HUES48 (cell line): Measurements from ENCODE around the gene TBPL1.

ENCODE experiments used
- H3K27ac ChIP-seq: one replicate; pipeline ENCODE4 v1.7.0; 2013; ENCODE audit warnings: low read depth, low read length, inconsistent platforms
- H3K27me3 ChIP-seq: 2 replicates; pipeline ENCODE4 v1.6.1; 2013; ENCODE audit warnings: mild to moderate bottlenecking, low read length; ENCODE audit not compliant: control insufficient read depth, insufficient read depth
- H3K36me3 ChIP-seq: 2 replicates; pipeline ENCODE4 v1.6.1; 2013; ENCODE audit warnings: low read length; ENCODE audit not compliant: control insufficient read depth, insufficient read depth
- H3K4me1 ChIP-seq: 2 replicates; pipeline ENCODE4 v1.6.1; 2013; ENCODE audit warnings: mild to moderate bottlenecking, low read length; ENCODE audit not compliant: control insufficient read depth, insufficient read depth
- H3K4me3 ChIP-seq: 2 replicates; pipeline ENCODE4 v1.5.1; 2013; ENCODE audit warnings: mild to moderate bottlenecking, low read depth, low read length
- H3K9ac ChIP-seq: 2 replicates; pipeline ENCODE4 v1.6.1; 2013; ENCODE audit warnings: mild to moderate bottlenecking, low read depth, low read length, moderate library complexity
- H3K9me3 ChIP-seq: 2 replicates; pipeline ENCODE4 v1.6.1; 2013; ENCODE audit warnings: low read length; ENCODE audit not compliant: control insufficient read depth, insufficient read depth

Gene TBPL1

DNA sequence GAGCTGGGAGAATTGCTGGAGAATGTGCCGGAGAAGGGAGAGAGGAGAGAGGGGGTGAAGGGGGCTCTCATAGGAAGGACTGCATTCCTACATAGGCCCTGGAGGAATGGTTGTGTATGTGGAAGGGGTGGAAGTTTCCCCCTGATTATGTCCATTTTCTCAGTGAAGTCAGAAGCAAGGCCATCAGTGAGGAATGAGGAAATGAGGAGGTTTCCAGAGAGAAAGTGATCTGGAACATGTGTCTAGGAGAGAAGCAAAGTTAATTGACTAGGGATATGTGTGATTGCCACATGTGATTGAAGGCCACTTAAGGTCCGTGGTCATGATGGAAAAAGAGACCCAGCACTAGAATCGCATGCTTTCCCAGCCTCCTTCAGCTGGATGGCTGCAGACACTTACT, 42.3 kb downstream of the TBPL1 start:
- Histone ChIP-seq H3K27ac (no peak overlapping the region), H3K27me3 (no peaks in the 10 kb centered on the region), H3K9me3 (no peaks in the 10 kb centered on the region; the same call in 1 of the 2 replicates), H3K36me3 (no peaks in the 10 kb centered on the region), H3K4me1 (peaks cover 35% of the 10 kb centered on the region), H3K9ac (no peak overlapping the region), H3K4me3 (no peak overlapping the region)

- H3K36me3 ChIP-seq, result no peaks in the 10 kb centered on the region
- no peak overlapping the region for H3K27ac ChIP-seq
- peaks cover 35% of the 10 kb centered on the region for H3K4me1 ChIP-seq
- H3K9ac ChIP-seq, result no peak overlapping the region
- no peaks in the 10 kb centered on the region; the same call in 1 of the 2 replicates for H3K9me3 ChIP-seq
- H3K27me3 ChIP-seq, result no peaks in the 10 kb centered on the region
- H3K4me3 ChIP-seq, result no peak overlapping the region
Observed at GRCh38 chr6:133995758-133996157, 42.7 kb downstream of the TBPL1 start.

- H3K4me1 ChIP-seq, result peaks cover 23% of the 10 kb centered on the region
- H3K9me3 ChIP-seq, result no peaks in the 10 kb centered on the region; the same call in 1 of the 2 replicates
- H3K9ac ChIP-seq, result no peak overlapping the region
- H3K27ac ChIP-seq, result no peak overlapping the region
- H3K4me3 ChIP-seq, result no peak overlapping the region
- no peaks in the 10 kb centered on the region for H3K36me3 ChIP-seq
- no peaks in the 10 kb centered on the region for H3K27me3 ChIP-seq
Observed at GRCh38 chr6:133997267-133997666, 44.2 kb downstream of the TBPL1 start.

GRCh38 chr6:133999305-133999704, 46.3 kb downstream of the TBPL1 start:
- peaks cover 23% of the 10 kb centered on the region for H3K4me1 ChIP-seq
- H3K9me3 ChIP-seq, result no peaks in the 10 kb centered on the region; the same call in 1 of the 2 replicates
- no peak overlapping the region for H3K27ac ChIP-seq

GRCh38 chr6:134000443-134000842, 47.4 kb downstream of the TBPL1 start:
- H3K9me3 ChIP-seq, result no peaks in the 10 kb centered on the region; the same call in 1 of the 2 replicates
- H3K4me1 ChIP-seq, result peaks cover 20% of the 10 kb centered on the region
- peak overlapping the region; percentile 14 for H3K27ac ChIP-seq
- no peaks in the 10 kb centered on the region for H3K27me3 ChIP-seq
- no peak overlapping the region for H3K9ac ChIP-seq
- H3K4me3 ChIP-seq, result no peak overlapping the region
- no peaks in the 10 kb centered on the region for H3K36me3 ChIP-seq

More at GRCh38 chr6:133999305-133999704, 46.3 kb downstream of the TBPL1 start:
- Histone ChIP-seq H3K4me3 (no peak overlapping the region), H3K9ac (no peak overlapping the region), H3K36me3 (no peaks in the 10 kb centered on the region), H3K27me3 (no peaks in the 10 kb centered on the region)

DNA sequence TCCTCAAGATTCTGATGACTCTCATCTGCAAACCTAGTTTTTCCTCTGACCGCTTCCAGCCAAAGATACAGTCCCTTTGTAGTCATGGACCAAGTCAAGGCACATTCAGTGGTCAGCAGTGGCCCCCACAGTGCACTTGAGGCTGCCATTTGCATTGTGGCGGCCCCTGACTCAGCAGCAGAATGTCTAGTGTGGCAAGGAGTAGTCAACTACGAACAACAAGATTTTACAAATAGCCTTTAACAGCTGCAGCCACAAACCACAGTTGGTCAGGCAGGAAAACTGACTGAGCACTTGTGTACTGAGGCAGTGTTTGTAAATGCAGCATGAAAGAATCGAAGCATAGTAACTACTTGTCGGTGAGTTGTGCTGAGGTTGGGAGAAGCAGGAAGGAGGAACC, 49.8 kb downstream of the TBPL1 start:
- H3K4me1 ChIP-seq, result peaks cover 6% of the 10 kb centered on the region
- H3K9ac ChIP-seq, result no peak overlapping the region
- no peak overlapping the region for H3K27ac ChIP-seq
- H3K9me3 ChIP-seq, result no peaks in the 10 kb centered on the region
- no peaks in the 10 kb centered on the region for H3K36me3 ChIP-seq
- no peak overlapping the region for H3K4me3 ChIP-seq
- H3K27me3 ChIP-seq, result no peaks in the 10 kb centered on the region

DNA sequence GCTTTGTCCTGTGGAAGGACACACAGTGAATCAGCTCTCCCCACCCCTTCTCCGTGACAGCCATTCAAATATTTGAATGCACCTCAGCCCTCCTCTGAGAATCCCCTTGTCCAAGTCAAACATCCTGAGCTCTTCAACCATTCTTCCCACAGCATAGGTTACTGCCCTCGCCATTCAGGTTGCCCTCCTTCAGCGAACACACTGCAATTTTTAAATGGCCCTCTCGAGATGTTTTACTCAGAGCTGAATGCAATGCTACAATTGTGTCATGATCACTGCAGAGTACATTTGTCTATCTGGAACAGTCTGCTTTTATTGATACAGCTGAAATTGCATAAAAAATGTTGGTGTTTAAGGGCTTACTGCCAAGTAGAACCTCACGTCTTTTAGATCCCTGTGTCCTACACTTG, 50.5 kb downstream of the TBPL1 start:
- peaks cover 6% of the 10 kb centered on the region for H3K4me1 ChIP-seq
- no peak overlapping the region for H3K27ac ChIP-seq

GRCh38 chr6:134004714-134005113, 51.7 kb downstream of the TBPL1 start:
- Histone ChIP-seq H3K36me3 (no peaks in the 10 kb centered on the region), H3K4me1 (peaks cover 6% of the 10 kb centered on the region), H3K27ac (no peak overlapping the region), H3K9me3 (no peaks in the 10 kb centered on the region), H3K27me3 (no peaks in the 10 kb centered on the region), H3K4me3 (no peak overlapping the region), H3K9ac (no peak overlapping the region)

More for the DNA sequence above, 50.5 kb downstream of the TBPL1 start:
- no peaks in the 10 kb centered on the region for H3K9me3 ChIP-seq
- H3K36me3 ChIP-seq, result no peaks in the 10 kb centered on the region
- no peaks in the 10 kb centered on the region for H3K27me3 ChIP-seq
- no peak overlapping the region for H3K4me3 ChIP-seq
- no peak overlapping the region for H3K9ac ChIP-seq

- no peaks in the 10 kb centered on the region for H3K36me3 ChIP-seq
- H3K27me3 ChIP-seq, result no peaks in the 10 kb centered on the region
- H3K4me3 ChIP-seq, result no peak overlapping the region
- H3K9ac ChIP-seq, result no peak overlapping the region
- H3K27ac ChIP-seq, result no peak overlapping the region
- no peaks in the 10 kb centered on the region for H3K9me3 ChIP-seq
- peaks cover under 1% of the 10 kb centered on the region for H3K4me1 ChIP-seq
Observed at GRCh38 chr6:134005800-134006199, 52.8 kb downstream of the TBPL1 start.

- H3K4me3 ChIP-seq, result no peak overlapping the region
Observed at GRCh38 chr6:134007077-134007476, 54.1 kb downstream of the TBPL1 start.

DNA sequence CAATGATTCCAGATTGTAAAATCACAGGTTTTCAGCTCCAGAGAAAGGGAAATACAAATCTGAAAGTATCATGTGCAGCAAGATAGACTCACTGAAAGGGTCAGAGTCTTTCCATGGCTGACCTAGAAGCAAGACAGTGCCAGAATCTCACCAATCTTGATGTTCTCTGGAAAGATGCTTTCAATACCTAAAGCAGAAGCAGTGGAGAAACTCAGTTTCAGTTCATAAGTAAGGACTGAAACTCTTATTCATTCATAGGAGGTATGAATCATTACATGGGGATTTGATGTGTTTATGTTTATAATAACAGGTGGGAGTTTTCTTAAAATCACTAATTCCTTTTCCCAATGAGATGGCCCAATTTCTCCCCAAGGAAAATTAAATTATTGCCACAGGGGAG, 56.9 kb downstream of the TBPL1 start:
- no peaks in the 10 kb centered on the region for H3K27me3 ChIP-seq
- no peak overlapping the region for H3K27ac ChIP-seq
- H3K4me1 ChIP-seq, result peaks cover under 1% of the 10 kb centered on the region; the same call in 1 of the 2 replicates
- no peaks in the 10 kb centered on the region for H3K36me3 ChIP-seq
- H3K4me3 ChIP-seq, result no peak overlapping the region
- no peaks in the 10 kb centered on the region for H3K9me3 ChIP-seq
- no peak overlapping the region for H3K9ac ChIP-seq

More at GRCh38 chr6:134007077-134007476, 54.1 kb downstream of the TBPL1 start:
- no peaks in the 10 kb centered on the region for H3K36me3 ChIP-seq
- no peaks in the 10 kb centered on the region; the same call in 1 of the 2 replicates for H3K4me1 ChIP-seq
- H3K9me3 ChIP-seq, result no peaks in the 10 kb centered on the region
- no peak overlapping the region for H3K9ac ChIP-seq
- H3K27me3 ChIP-seq, result no peaks in the 10 kb centered on the region
- H3K27ac ChIP-seq, result no peak overlapping the region
